Type B pancreatic cell (in vitro differentiated cells): ENCODE data around the gene PLXNA1. TPM values are rescaled to one million over a fixed set of nuclear protein-coding genes. Genes with fewer than 3 reads are reported as not detected.

ENCODE experiments used
- DNase-seq: peaks from one replicate; pipeline ENCODE4 v3.0.0; 2021; ENCODE audit warnings: mixed read lengths; ENCODE audit not compliant: unreplicated experiment; ENCODE audit errors: extremely low spot score
- H3K27ac Mint-ChIP-seq: 2 replicates; pipeline ENCODE4 v1.8.0; 2021; ENCODE audit warnings: mild to moderate bottlenecking, mixed read lengths
- H3K27me3 Mint-ChIP-seq: 2 replicates; pipeline ENCODE4 v1.8.0; 2021; ENCODE audit warnings: mixed read lengths
- H3K36me3 Mint-ChIP-seq: 2 replicates; pipeline ENCODE4 v1.8.0; 2021; ENCODE audit warnings: mixed read lengths
- H3K4me1 Mint-ChIP-seq: one replicate; pipeline ENCODE4 v1.8.0; 2021; ENCODE audit warnings: mixed read lengths; ENCODE audit not compliant: unreplicated experiment
- H3K4me3 Mint-ChIP-seq: 2 replicates; pipeline ENCODE4 v1.8.0; 2021; ENCODE audit warnings: mild to moderate bottlenecking, mixed read lengths
- H3K9me3 Mint-ChIP-seq: 2 replicates; pipeline ENCODE4 v1.8.0; 2021; ENCODE audit warnings: mixed read lengths
- CTCF ChIP-seq: fragments of 200-600 bp; sonication (generic); conservative IDR thresholded peaks from 2 replicates; pipeline ENCODE4 v1.5.0; 2021; ENCODE audit warnings: antibody characterized with exemption, mild to moderate bottlenecking
- total RNA-seq: library from RNA; stranded (reverse); gene quantifications from 2 replicates; pipeline ENCODE4 v1.2.1, GENCODE V29; 2021; ENCODE audit warnings: low replicate concordance

Gene PLXNA1
- total RNA-seq, 1 donor from 2014 or later, result 59.2 TPM

DNA sequence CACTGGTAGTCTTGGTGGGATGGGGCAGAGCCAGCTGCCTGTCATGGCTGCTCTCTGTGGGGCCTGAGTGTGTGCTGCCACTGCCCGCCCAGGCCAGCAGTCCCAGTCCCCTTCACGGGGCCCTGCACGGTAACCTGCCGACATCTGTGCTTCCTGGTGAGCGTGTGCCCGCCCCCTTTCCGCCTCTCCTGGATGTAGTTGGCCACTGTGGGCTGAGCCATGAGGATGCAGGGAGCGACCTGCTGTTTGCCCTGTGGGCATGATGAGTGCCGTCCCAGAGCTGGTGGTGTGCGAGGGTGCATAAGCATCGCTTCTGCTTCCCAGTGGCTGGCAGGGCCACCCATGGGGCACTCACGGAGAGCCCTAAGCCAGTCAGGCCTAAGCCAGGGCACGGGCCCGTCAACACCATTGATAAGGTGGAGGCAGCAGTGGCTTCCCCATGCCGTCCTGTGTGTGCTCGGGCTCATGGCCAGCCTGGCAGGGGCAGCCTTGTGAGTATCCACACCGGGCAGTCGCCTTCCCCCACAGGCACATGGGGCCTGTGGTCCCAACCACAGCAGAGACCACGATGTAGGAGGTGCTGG is 14.6 kb downstream of the PLXNA1 start:
- no peaks in the 10 kb centered on the region for H3K27me3 Mint-ChIP-seq
- no peak for DNase-seq
- no peak for TF ChIP-seq CTCF
- H3K4me3 Mint-ChIP-seq, result no peak overlapping the region
- no peaks in the 10 kb centered on the region for H3K36me3 Mint-ChIP-seq
- H3K27ac Mint-ChIP-seq, result peak overlapping the region; percentile 23
- peaks cover 10% of the 10 kb centered on the region for H3K4me1 Mint-ChIP-seq
- no peaks in the 10 kb centered on the region for H3K9me3 Mint-ChIP-seq

DNA sequence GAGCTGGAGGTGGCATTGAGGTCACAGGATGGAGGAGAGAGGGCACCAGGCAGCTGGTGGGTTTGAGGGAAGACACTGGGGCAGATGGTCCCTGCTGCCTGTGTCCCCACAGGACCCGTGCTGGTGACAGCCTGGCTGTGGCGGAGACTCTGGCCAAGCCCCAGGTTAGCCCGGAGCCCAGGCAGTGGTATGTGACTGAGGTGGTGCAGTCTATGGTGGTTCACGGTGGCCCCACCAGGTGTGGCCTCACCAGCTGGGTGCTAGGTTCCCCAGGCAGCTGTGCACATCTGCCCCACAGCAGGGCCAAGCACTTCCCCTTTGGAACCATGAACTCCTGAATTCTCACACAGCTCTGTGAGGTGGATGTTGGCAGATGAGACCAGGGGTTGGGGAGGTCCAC is 15.4 kb downstream of the PLXNA1 start:
- Mint-ChIP-seq H3K9me3 (no peaks in the 10 kb centered on the region), H3K4me3 (no peak overlapping the region), H3K36me3 (no peaks in the 10 kb centered on the region), H3K27me3 (no peaks in the 10 kb centered on the region), H3K4me1 (peaks cover 12% of the 10 kb centered on the region), H3K27ac (peak overlapping the region; percentile 23)
- no peak for TF ChIP-seq CTCF
- no peak for DNase-seq

DNA sequence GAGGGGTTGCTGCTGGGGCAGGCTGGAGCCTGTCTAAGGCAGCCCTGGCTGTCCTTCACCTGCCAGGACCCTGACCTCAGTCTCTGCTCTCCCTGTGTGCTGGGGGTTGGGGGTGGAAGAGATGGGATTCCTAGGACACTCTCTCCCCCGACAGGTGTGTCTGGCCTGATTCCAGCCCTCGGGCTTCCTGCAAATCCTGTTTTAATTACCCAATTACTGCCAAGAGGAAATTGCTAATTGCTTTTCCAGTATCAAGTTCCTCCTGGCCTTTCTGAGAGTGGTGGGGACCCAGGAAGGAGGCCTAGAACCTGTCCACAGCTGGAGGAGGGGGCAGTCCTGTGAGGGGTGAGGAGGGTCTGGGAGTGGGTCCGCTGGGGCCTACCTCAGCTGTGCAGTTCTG is 15.8 kb downstream of the PLXNA1 start:
- H3K4me1 Mint-ChIP-seq, result peaks cover 12% of the 10 kb centered on the region
- DNase-seq, result no peak
- no peaks in the 10 kb centered on the region for H3K27me3 Mint-ChIP-seq
- no peak overlapping the region for H3K4me3 Mint-ChIP-seq
- no peaks in the 10 kb centered on the region for H3K9me3 Mint-ChIP-seq
- no peaks in the 10 kb centered on the region for H3K36me3 Mint-ChIP-seq
- no peak overlapping the region for H3K27ac Mint-ChIP-seq
- TF ChIP-seq CTCF, result no peak

GRCh38 chr3:126999383-126999782 is 16.5 kb downstream of the PLXNA1 start:
- Mint-ChIP-seq H3K36me3 (no peaks in the 10 kb centered on the region), H3K4me1 (peaks cover 12% of the 10 kb centered on the region), H3K9me3 (no peaks in the 10 kb centered on the region), H3K4me3 (no peak overlapping the region), H3K27ac (no peak overlapping the region), H3K27me3 (no peaks in the 10 kb centered on the region)
- TF ChIP-seq CTCF, result no peak
- no peak for DNase-seq

DNA sequence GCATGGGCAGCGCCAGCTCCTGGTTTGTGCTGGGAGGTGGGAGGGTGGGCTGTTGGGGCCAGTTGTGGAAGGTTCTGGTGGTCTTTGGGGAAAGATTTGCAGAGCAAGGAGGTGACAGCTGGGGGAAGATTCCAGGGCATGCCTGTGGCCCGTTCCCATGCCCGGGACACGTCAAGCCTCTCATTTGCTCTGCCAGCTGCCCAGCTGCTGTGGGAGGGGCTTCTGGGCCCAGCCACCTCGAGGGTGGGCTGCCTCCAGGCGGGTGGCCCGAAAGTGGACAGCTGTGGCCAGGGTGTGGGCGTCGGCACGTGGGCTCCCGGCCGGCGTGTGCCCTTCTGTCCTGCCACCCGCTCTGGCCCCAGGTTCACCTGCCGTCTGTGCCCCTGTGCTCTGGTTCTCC is 17.2 kb downstream of the PLXNA1 start:
- no peak for DNase-seq
- Mint-ChIP-seq H3K4me3 (no peak overlapping the region), H3K36me3 (no peaks in the 10 kb centered on the region), H3K27ac (no peak overlapping the region), H3K27me3 (no peaks in the 10 kb centered on the region), H3K9me3 (no peaks in the 10 kb centered on the region), H3K4me1 (peaks cover 12% of the 10 kb centered on the region)
- no peak for TF ChIP-seq CTCF

DNA sequence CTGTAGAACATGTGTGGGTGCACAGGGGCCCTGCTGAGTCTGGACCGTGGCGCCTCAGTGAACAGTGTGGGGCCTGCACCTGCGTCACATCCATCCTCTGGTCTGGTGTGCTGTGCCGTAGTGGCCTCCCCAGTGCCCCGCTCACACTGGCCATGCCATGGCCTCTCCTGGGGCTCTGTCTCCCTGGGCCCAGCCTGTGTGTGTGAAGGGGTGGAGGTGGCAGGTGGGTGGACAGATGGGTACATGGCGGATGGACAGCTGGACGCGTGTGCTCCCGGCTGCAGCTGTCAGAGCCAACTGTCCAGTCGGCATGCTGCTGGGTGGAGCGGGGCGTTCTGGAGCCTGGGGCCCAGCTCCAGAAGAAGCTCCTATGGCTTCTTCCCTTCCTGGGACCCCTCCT is 17.8 kb downstream of the PLXNA1 start:
- no peak for DNase-seq
- Mint-ChIP-seq H3K27me3 (no peaks in the 10 kb centered on the region), H3K36me3 (no peaks in the 10 kb centered on the region), H3K4me3 (no peak overlapping the region), H3K27ac (no peak overlapping the region), H3K4me1 (peaks cover 12% of the 10 kb centered on the region), H3K9me3 (no peaks in the 10 kb centered on the region)
- no peak for TF ChIP-seq CTCF
